Measurements from ENCODE around the gene FLYWCH1. TPM values are rescaled to one million over a fixed set of nuclear protein-coding genes. Genes with fewer than 3 reads are reported as not detected.

The FLYWCH1 gene
- total RNA-seq, 2 experiments from 2014 or later, result 33.4 to 34.9 TPM

DNA sequence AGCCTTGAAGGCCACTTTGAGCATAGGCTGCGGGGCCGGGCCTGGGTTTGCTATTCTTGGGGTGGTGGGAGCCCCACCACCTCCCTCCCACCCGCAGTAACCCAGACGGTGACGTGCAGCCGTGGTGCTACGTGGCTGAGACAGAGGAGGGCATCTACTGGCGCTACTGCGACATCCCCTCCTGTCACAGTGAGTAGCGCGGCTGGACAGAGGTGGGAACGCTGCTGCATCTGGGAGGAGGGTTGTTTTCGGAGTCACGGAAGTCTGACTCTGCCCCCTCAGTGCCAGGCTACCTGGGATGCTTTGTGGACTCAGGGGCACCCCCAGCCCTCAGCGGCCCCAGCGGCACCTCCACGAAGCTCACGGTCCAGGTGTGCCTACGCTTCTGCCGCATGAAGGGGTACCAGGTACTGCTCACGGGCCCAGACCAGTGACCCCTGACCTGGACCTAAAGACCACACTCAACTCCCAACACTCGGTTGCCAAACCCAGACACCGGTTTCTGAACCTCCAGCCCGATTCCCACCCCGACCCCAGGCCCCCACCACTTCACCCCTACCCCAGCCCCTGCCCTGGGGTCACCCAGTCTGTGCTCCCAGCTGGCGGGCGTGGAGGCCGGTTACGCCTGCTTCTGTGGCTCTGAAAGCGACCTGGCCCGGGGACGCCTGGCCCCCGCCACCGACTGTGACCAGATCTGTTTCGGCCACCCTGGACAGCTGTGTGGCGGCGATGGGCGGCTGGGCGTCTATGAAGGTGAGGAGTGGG, 54.5 kb downstream of the FLYWCH1 start:
- intact Hi-C loops (cut with micrococcal nuclease), result no loop called here
- POLR2A ChIA-PET, result interaction anchor here (1.8 to 2.0 kb wide), 2 partner anchors 11 to 15 kb away, joined by 4 to 8 read pairs; partner anchors contain the start of gene PKMYT1
- TF ChIP-seq, protein P1, sequence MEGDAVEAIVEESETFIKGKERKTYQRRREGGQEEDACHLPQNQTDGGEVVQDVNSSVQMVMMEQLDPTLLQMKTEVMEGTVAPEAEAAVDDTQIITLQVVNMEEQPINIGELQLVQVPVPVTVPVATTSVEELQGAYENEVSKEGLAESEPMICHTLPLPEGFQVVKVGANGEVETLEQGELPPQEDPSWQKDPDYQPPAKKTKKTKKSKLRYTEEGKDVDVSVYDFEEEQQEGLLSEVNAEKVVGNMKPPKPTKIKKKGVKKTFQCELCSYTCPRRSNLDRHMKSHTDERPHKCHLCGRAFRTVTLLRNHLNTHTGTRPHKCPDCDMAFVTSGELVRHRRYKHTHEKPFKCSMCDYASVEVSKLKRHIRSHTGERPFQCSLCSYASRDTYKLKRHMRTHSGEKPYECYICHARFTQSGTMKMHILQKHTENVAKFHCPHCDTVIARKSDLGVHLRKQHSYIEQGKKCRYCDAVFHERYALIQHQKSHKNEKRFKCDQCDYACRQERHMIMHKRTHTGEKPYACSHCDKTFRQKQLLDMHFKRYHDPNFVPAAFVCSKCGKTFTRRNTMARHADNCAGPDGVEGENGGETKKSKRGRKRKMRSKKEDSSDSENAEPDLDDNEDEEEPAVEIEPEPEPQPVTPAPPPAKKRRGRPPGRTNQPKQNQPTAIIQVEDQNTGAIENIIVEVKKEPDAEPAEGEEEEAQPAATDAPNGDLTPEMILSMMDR (IDR thresholded peaks at IDR 0.05), result no peak
- H3K4me3 Mint-ChIP-seq, result no peak overlapping the region
- H3K36me3 Mint-ChIP-seq (ENCODE audit: low read depth), result peaks cover 7% of the 10 kb centered on the region
- ATAC-seq, result no peak
- peaks cover 32% of the 10 kb centered on the region for H3K27me3 Mint-ChIP-seq
- peaks cover 35% of the 10 kb centered on the region for H3K4me1 Mint-ChIP-seq (ENCODE audit: low read depth)
- no peak overlapping the region for H3K27ac Mint-ChIP-seq
- no peak for DNase-seq
- CTCF ChIA-PET, result interaction anchor here (0.9 to 1.3 kb wide), 3 partner anchors 28 to 62 kb away, joined by 3 to 4 read pairs (median 3); no protein-coding TSS in a partner anchor
- no peaks in the 10 kb centered on the region for H3K9me3 Mint-ChIP-seq

DNA sequence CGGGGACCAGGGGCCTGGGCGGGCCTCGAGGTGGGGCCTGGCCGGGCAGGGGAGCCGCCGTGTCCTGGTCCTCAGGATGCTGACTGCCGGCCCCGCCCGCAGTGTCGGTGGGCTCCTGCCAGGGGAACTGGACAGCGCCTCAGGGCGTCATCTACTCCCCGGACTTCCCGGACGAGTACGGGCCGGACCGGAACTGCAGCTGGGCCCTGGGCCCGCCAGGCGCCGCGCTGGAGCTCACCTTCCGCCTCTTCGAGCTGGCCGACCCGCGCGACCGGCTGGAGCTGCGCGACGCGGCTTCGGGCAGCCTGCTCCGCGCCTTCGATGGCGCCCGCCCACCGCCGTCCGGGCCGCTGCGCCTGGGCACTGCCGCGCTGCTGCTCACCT, 55.1 kb downstream of the FLYWCH1 start:
- peaks cover 11% of the 10 kb centered on the region for H3K36me3 Mint-ChIP-seq (ENCODE audit: low read depth)
- POLR2A ChIA-PET, result interaction anchor here (2.0 kb wide), 1 partner anchor 11 kb away, joined by 8 read pairs; no protein-coding TSS in a partner anchor
- intact Hi-C loops (cut with micrococcal nuclease), result no loop called here
- peaks cover 30% of the 10 kb centered on the region for H3K27me3 Mint-ChIP-seq
- TF ChIP-seq, protein P1 (IDR thresholded peaks at IDR 0.05), result no peak
- ATAC-seq (no peak), DNase-seq (no peak)
- H3K27ac Mint-ChIP-seq, result no peak overlapping the region
- H3K9me3 Mint-ChIP-seq, result no peaks in the 10 kb centered on the region
- no peak overlapping the region for H3K4me3 Mint-ChIP-seq
- peaks cover 33% of the 10 kb centered on the region for H3K4me1 Mint-ChIP-seq (ENCODE audit: low read depth)
- CTCF ChIA-PET, result interaction anchor here (0.9 to 1.3 kb wide), 3 partner anchors 28 to 61 kb away, joined by 3 to 4 read pairs (median 3); no protein-coding TSS in a partner anchor

DNA sequence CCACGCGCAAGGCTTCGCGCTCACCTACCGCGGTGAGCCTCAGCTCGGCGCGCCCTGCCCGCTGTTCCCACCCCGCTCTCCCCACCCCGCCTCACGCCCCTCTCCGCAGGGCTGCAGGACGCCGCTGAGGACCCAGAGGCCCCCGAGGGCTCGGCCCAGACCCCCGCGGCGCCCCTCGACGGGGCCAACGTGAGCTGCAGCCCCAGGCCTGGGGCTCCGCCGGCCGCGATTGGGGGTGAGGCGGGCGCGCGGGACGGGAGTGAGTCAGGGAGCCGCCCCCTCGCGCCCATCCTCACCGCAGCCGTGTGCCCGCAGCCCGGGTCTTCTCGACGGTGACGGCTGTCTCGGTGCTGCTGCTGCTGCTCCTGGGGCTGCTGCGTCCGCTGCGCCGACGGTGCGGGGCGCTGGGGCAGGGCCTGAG, 55.5 kb downstream of the FLYWCH1 start:
- Mint-ChIP-seq H3K27ac (no peak overlapping the region), H3K36me3 (ENCODE audit: low read depth) (peaks cover 15% of the 10 kb centered on the region), H3K4me3 (no peak overlapping the region), H3K27me3 (peaks cover 27% of the 10 kb centered on the region), H3K9me3 (no peaks in the 10 kb centered on the region), H3K4me1 (ENCODE audit: low read depth) (peaks cover 32% of the 10 kb centered on the region)
- intact Hi-C loops (cut with micrococcal nuclease), result no loop called here
- no peak for ATAC-seq
- ChIA-PET POLR2A (interaction anchor here (0.9 to 2.0 kb wide), 2 partner anchors 10 to 14 kb away, joined by 4 to 8 read pairs; no protein-coding TSS in a partner anchor), CTCF (interaction anchor here (0.6 to 1.3 kb wide), 7 partner anchors 10 to 61 kb away, joined by 3 to 4 read pairs (median 3); partner anchors contain the start of genes HCFC1R1 and THOC6)
- TF ChIP-seq, protein P1 (IDR thresholded peaks at IDR 0.05), result no peak
- DNase-seq, result no peak

DNA sequence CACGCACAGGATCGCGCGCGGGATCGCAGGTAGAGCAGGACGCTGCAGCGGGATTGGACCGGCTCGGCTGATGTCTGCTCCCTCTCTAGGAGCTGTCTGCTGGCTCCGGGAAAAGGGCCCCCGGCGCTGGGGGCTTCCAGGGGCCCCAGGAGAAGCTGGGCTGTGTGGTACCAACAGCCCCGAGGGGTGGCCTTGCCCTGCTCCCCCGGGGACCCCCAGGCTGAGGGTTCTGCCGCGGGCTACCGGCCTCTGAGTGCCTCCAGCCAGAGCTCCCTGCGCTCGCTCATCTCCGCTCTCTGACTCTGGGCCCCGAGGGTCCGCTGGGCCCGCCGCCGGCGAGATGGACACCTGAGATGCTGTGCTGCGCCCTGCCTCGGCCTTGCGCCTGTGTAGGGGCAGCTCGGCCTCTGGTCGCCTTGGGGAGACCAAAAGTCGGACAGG, 56.0 kb downstream of the FLYWCH1 start:
- ChIA-PET POLR2A (interaction anchor here (0.9 to 2.0 kb wide), 2 partner anchors 10 to 14 kb away, joined by 4 to 8 read pairs; no protein-coding TSS in a partner anchor), CTCF (interaction anchor here (0.6 to 1.2 kb wide), 6 partner anchors 10 to 56 kb away, joined by 3 read pairs; partner anchors contain the start of genes HCFC1R1 and THOC6)
- H3K9me3 Mint-ChIP-seq, result no peaks in the 10 kb centered on the region
- TF ChIP-seq, protein P1 (IDR thresholded peaks at IDR 0.05), result no peak
- H3K27ac Mint-ChIP-seq, result no peak overlapping the region
- intact Hi-C loops (cut with micrococcal nuclease), result no loop called here
- ATAC-seq, result no peak
- H3K36me3 Mint-ChIP-seq (ENCODE audit: low read depth), result peaks cover 19% of the 10 kb centered on the region
- peaks cover 31% of the 10 kb centered on the region for H3K4me1 Mint-ChIP-seq (ENCODE audit: low read depth)
- DNase-seq, result no peak
- no peak overlapping the region for H3K4me3 Mint-ChIP-seq
- peaks cover 27% of the 10 kb centered on the region for H3K27me3 Mint-ChIP-seq

Data from activated CD8-positive, alpha-beta T cell treated with anti-CD3 and anti-CD28 coated beads for 36 hours (primary cell).